SH-SY5Y (cell line): ENCODE results near the gene MAP4K3.
A peak's percentile ranks its signal among the peaks of the same experiment; 100 is the strongest.

Experiments used
- GATA2 ChIP-seq: IDR thresholded peaks from 2 replicates; pipeline ENCODE4 v1.6.1; 2011; ENCODE audit warnings: mild to moderate bottlenecking, low read depth, low read length
- GATA3 ChIP-seq: IDR thresholded peaks from 2 replicates; pipeline ENCODE4 v1.6.1; 2011; ENCODE audit warnings: low read depth, mild to moderate bottlenecking, low read length, moderate library complexity

MAP4K3 gene

DNA sequence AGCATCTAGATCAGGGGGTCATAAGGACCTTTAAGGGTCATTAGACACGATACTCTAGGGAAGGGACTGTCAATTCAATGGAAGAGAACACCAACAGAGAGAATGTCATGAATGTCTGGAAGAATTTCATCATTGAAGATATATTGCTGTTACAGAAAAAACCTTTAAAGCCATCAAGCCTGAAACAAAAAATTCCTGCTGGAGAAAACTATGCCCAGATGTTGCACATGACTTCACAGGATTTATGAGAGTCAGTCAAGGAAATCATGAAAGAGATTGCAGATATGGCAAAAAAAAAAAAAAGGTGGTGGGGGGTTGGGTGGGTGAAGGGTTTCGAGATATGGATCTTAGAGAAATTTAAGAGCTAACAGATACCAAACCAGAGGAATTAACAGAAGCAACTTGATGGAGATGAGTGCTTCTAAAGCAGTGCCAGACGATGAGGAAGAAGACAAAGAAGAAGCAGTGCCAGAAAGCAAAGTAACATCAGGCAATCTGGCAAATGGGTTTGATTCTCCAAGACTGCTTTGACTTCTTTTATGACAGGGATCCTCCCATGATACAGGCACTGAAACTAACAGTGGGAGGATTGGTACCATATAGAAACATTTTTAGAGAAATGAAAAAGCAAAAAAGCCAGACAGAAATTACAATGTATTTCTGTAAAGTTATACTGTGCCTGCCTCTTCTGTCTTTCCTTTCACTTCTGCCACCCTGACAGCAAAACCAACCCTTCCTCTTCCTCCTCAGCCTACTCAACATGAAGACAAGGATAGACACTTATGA lies 28.5 kb downstream of the MAP4K3 start:
- 0 out of 2 replicates have a peak, but pooled peaks have one; percentile 42 for TF ChIP-seq GATA3
- peak; percentile 73 for TF ChIP-seq GATA2

DNA sequence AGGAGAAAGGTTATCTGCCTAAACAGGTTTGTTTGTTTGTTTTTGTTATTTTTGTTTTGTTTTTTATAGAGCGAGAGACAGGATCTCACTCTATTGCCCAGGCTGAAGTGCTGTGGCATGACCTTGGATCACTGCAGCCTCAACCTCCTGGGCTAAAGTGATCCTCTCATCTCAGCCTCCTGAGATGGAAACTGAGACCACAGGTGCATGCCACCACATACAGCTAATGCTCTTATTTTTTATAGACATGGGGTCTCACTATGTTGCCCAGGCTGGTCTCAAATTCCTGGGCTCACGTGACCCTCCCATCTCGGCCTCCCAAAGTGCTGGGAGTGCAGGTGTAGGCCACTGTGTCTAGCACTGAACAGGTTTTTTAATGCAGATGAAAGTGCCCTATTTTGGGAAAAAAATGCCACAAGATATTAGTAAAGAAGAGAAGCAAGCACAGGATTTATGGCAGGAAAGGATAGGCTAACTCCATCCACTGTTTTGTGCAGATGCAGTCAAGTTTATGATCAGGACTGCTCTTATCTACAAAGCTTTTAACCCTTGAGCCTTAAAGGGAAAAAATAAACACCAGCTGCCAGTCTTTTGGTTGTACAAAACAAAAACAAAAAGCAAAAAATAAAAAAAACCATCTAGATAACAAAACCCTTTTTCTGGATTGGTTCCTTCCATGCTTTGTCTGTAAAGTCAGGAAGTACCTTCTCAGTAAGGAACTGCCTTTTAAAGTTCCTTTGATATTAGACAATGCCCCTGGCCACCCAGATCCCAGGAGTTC lies 29.4 kb downstream of the MAP4K3 start:
- TF ChIP-seq GATA2 (no peak), GATA3 (no peak)

DNA sequence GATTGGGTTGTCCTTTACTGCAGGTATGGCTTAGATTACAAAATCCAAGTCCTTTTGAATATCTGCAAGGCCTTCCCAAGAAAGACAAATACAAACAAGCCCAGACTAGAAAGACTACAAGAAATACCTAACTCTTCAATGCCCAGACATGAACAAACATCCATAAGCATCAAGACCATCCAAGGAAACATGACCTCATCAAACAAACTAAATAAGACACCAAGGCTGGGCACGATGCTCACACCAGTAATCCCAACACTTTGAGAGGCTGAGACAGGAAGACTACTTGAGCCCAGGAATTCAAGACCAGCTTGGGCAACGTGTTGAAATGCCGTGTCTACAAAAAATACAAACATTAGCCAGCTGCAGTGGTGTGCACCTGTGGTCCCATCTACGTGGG lies 31.7 kb downstream of the MAP4K3 start:
- no peak for TF ChIP-seq GATA2
- no peak for TF ChIP-seq GATA3

DNA sequence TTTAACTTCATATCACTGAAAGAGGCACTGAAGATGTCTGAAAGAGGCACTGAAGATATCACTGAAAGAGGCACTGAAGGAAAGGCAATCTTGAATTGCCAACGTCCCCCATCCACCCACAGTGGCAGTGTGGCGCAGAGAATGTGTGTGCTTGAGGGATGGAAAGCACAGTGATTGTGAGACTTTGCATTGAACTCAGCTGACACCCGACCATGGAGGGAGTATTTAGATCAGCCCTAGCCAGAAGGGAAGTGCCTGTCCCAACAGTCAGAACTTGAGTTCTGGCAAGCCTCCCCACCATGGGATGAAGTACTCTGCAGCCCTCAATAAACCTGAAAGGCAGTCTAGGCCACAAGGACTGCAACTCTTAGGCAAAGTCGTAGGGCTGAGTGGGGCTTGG lies 33.8 kb downstream of the MAP4K3 start:
- TF ChIP-seq GATA3 (no peak), GATA2 (no peak)

DNA sequence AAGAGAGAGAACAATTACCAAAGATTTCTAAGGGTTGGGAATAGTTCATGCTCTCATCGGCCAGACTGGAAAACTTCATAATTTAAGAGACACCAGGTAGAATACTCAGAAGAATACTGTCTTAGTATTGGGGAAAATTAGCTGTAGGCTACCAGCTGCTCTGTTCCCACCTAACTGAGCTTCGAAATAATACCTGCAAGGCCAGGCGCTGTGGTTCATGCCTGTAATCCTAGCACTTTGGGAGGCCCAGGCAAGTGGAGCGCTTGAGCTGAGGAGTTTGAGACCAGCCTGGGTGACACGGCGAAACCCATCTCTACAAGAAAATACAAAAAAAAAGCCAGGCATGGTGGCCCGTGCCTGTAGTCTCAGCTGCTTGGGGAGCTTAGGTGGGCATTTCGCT lies 35.8 kb downstream of the MAP4K3 start:
- TF ChIP-seq GATA2 (no peak), GATA3 (no peak)

DNA sequence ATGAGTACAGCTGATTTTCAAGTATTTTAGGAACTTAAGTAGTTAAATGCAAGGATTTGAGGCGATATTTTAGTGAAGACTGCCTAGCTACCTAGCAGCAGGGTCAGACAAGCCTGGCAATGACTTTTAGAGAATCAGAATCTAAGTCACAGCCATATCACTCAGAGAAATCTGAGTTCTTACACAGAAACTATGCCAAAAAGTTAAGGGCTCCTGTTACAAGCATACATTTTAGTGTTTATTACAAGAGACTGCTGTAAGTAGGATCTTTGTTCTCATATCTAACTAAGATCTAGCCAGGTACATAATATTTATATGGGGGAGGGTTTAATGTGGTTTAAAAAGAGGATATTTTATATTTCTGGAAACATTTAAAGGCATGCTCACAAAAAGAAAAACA lies 37.5 kb downstream of the MAP4K3 start:
- no peak for TF ChIP-seq GATA3
- TF ChIP-seq GATA2, result no peak

DNA sequence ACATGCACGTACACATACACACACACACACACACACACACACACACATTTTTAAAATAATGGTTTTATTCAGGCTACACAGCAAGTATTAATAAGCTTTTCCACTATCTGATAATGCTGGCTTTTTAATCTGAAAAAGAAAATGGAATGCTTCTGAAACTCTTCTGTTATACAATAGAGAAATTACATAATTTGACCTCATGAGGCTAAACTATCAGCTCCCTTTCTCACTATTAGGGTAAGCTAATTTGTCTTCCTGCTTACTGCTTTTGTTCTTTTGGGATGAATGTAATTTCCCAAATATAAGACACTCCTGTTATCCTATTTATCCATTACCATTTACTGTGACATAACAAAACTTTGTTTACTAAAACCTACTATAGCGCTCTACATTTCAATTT lies 41.8 kb downstream of the MAP4K3 start:
- TF ChIP-seq GATA3, result no peak
- TF ChIP-seq GATA2, result no peak

DNA sequence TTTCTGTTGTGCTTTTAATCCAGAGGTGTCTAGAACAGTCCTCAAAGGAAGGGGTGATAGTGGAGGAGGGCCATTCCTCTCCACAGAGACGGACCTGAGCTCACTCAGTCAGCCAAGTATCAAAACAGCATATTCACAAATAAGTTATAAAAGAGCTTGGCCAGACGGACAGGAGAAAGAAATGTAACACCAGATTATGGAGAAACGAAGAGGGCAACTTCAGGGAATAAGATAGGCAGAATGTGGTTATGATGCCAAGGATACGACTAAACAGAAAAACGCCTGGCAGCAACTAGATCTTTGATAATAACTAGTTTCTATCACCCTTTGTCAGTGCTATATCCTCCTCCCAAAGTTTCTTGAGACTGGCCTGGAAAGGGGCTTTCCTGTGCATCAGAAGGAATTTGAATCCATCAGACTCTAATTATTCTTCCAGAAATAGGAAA lies 42.5 kb downstream of the MAP4K3 start:
- TF ChIP-seq GATA2 (0 out of 2 replicates have a peak, but pooled peaks have one; percentile 12), GATA3 (no peak)

DNA sequence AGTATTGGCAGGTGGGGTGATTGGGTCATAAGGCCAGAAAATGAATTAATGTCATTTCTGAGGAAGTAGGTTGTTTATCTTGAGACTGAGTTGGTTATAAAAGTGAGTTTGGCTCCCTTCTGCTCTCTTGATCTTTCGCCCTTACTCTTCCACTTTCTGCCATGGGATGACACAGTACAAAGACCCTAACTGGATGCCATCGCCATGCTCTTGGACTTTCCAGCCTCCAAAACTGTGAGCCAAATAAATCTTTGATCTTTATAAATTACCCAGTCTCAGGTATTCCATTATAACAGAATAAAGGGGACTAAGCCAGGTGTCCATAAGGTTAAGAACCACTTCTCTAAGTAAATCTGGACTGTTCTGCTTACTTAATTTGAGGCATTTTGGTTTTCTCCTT lies 44.4 kb downstream of the MAP4K3 start:
- TF ChIP-seq GATA2 (no peak), GATA3 (no peak)

DNA sequence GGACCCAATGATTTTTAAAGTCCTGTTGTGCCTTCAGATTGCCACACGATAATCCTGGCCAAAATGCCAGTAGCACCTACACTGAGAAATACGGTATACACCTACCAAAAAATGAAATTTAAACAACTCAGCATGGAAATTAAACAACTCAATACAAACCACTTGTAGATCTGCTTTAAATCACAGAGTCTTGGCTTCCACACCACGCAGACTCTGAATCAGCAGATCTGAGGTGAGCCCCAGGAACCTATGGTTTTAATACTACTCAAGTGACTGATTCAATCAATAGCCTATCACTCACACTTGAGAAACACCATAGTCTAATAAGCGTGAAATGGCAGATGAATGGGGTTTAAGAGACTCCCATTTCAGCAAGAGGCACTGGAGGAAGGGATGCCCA lies 46.9 kb downstream of the MAP4K3 start:
- TF ChIP-seq GATA3 (no peak), GATA2 (no peak)

DNA sequence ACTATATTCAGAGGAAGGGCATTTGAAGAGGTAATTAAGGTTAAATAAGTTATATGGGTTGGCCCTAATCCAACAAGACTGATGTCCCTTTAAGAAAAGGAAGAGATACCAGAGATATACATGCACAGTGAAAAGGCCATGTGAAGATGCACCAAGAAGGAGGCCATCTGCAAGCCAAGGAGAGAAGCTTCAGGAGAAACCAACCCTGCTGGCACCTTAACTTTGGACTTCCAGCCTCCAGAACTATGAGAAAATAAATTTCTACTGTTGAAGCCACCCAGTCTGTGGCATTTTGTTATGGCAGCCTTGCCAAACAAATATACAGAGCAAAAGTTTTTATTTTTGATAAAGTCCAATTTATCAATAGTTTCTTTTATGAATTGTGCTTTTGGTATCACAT lies 51.0 kb downstream of the MAP4K3 start:
- TF ChIP-seq GATA2 (no peak), GATA3 (no peak)

DNA sequence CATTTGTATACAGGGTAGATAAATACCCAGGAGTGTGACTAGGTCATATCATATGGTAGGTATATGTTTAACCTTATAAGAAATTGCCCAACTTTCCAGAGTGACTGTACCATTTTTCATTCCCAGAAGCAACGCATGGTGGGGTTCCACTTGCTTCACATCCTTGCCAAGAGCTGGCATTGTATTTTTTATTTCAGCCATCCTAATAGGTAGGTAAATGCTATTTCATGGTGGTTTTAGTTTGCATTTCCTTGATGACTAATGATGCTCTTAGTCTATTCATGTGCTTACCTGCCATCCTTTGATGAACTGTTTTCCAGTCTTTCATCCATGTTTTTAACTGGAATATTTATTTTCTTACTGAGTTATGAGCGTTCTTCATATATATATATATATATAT lies 51.9 kb downstream of the MAP4K3 start:
- TF ChIP-seq GATA3 (no peak), GATA2 (no peak)

DNA sequence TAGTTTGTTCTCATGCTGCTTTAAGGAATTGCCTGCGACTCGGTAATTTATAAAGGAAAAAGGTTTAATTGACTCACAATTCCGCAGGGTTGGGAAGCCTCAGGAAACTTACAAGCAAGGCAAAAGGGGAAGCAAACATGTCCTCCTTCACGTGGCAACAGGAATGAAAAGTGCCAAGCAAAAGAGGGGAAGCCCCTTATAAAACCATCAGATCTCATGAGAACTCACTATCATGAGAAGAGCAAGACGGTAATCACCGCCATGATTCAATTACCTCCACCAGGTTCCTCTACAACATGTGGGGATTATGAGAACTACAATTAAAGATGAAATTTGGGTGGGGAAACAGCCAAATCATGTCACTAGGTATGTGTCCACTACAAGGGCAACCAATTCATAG lies 53.9 kb downstream of the MAP4K3 start:
- TF ChIP-seq GATA2 (no peak), GATA3 (no peak)

DNA sequence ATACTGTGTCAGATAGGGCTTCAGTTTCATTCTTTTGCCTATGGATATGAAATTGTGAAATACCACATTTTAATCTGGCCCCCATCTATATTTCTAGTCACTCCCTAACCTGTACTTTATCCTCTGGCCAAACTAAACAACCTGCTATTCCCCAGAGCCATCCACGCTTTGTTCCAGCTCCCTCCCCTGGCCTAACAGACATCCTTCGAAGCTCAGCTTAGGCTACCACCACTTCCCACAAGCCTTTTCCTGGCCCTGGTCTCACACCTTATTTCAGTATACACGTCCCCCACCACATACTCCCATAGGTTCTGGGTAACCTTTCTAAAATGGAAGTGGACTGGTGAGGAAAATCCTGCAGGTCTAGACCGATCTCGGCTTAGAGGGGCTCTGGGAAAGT lies 55.4 kb downstream of the MAP4K3 start:
- no peak for TF ChIP-seq GATA3
